OCI-M2 (cell line): ENCODE data around the gene PRPSAP1.
A peak's percentile ranks its signal among the peaks of the same experiment; 100 is the strongest.

ENCODE experiments used
- DNase-seq: peaks from one replicate; lab custom pipeline; 2025; ENCODE audit not compliant: unreplicated experiment; lab: John Stamatoyannopoulos, UW

Gene PRPSAP1

GRCh38 chr17:76267051-76267576, 86.6 kb downstream of the PRPSAP1 start:
- no peak for DNase-seq

GRCh38 chr17:76266244-76266938, 87.3 kb downstream of the PRPSAP1 start:
- no peak for DNase-seq

GRCh38 chr17:76265624-76266243, 88.0 kb downstream of the PRPSAP1 start:
- DNase-seq, result no peak

- peak; percentile 76 for DNase-seq
These were observed 88.7 kb downstream of the PRPSAP1 start, which contains the start of gene UBALD2 for GRCh38 chr17:76264755-76265623. Gene UBALD2, plus strand, starts transcription at chr17:76265348. Its CDS starts 158 bp downstream, at chr17:76265506.

DNA sequence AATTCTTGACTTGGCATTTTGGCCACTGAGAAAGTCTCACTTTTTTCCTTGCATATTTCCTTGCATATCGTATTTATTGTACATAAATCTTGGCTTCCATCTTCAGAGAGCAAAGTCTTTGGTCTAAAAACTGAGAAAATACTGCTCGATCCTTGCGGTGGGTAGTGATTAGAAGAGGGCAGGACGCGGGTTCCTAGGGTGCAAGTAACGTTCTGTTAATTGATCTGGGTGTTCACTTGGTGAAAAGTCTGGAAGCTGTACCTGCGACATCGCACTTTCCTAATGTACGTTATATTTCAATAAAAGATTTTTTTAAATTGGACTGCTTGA, 89.3 kb downstream of the PRPSAP1 start:
- DNase-seq, result no peak

DNA sequence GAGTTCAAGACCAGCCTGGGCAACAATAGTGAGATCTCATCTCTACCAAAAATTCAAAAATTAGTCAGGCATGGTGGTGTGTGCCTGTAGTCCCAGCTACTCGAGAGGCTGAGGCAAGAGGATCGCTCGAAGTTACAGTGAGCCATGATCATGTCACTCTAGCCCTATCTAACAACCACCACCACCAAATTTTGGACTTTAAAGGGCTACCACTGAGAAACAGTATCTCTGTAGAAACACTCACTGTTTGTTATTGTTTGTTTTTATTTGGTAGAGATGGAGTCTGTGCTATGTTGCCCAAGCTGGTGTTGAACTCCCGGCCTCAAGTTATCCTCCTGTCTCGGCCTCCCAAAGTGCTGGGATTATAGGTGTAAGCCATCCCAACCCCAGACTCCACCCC, 89.8 kb downstream of the PRPSAP1 start:
- no peak for DNase-seq

GRCh38 chr17:76262732-76263344, 90.9 kb downstream of the PRPSAP1 start:
- DNase-seq, result no peak

DNA sequence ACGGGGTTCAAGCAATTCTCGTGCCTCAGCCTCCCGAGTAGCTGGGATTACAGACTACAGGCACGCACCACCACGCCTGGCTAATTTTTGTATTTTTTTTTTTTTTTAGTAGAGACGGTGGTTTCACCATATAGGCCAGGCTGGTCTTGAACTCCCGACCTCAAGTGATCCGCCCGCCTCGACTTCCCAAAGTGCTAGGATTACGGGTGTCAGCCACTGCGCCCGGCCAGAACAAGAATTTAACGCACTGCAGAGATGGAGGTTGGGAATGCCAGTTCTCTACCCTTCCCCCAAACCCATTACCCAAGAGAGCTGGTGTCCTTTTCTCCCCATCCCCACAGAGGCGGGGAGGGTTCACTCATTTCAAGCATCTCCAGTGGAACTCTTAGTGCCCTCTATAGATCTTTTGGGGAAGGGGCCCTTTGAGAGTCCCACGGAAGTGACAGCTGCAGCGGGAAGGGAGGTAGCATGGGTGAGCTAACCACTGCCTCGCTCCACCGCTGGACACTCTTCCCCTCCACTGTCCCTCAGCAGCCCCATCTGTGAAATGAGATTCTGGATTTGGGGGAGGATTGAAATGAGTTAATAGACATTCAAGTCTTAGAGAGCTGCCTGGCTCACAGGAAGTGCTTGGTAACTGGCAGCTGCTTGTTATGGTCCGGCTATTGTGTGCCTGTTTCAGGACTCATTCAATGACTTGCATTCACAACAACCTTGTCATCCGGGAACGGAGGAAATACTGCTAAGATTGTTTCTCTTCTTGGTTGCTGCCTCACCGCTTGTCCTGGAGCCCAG, 92.1 kb downstream of the PRPSAP1 start:
- DNase-seq, result no peak

GRCh38 chr17:76260669-76261068, 93.0 kb downstream of the PRPSAP1 start:
- DNase-seq, result no peak

DNA sequence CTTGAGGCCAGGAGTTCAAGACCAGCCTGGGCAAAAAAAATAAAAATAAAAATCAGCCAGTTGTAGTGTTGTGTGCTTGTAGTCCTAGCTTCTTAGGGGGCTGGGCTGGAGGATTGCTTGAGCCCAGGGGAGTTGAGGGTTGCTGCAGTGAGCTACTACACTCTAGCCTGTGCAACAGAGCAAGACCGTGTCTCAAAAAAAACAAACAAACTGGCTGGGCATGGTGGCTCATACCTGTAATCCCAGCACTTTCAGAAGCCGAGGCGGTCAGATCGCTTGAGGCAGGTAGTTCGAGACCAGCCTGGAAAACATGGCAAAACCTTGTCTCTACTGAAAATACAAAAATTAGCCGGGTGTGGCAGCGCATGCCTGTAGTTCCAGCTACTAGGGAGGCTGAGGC, 93.5 kb downstream of the PRPSAP1 start:
- DNase-seq, result no peak
